Small intestine (tissue), 16 donors: ENCODE measurements around the gene QDPR. TPM values are rescaled to one million over a fixed set of nuclear protein-coding genes. Genes with fewer than 3 reads are reported as not detected.
A peak's percentile ranks its signal among the peaks of the same experiment; 100 is the strongest.

ENCODE experiments used
- DNase-seq, 2 donors: peaks; one replicate each; pipeline versions ENCODE4 v3.0.0 to v3.0.0-alpha.2; 2013
- FAIRE-seq: peaks from 2 replicates; lab custom pipeline; 2012; peaks lifted over from hg19 to GRCh38; lab: Jason Lieb, UNC
- H3K27ac ChIP-seq, 3 donors: one replicate each; pipeline ENCODE4 v1.5.1; 2013; ENCODE audit warnings: low read length in 2 of 3, mild to moderate bottlenecking in 2 of 3, control low read depth in 1 of 3, inconsistent platforms in 1 of 3, low read depth in 1 of 3, moderate library complexity in 1 of 3
- H3K27me3 ChIP-seq, 3 donors: one replicate each; pipeline ENCODE4 v1.6.1; 2013; ENCODE audit warnings: low read length in 3 of 3, inconsistent platforms in 1 of 3; ENCODE audit not compliant: control insufficient read depth in 3 of 3, insufficient read depth in 3 of 3
- H3K36me3 ChIP-seq, 3 donors: one replicate each; pipeline ENCODE4 v1.6.1; 2013; ENCODE audit warnings: low read length in 3 of 3, inconsistent platforms in 1 of 3, low read depth in 1 of 3, mild to moderate bottlenecking in 1 of 3, moderate library complexity in 1 of 3; ENCODE audit not compliant: control insufficient read depth in 3 of 3, insufficient read depth in 2 of 3
- H3K4me1 ChIP-seq, 3 donors: one replicate each; pipeline ENCODE4 v1.6.1; 2013; ENCODE audit warnings: low read length in 2 of 3, inconsistent platforms in 1 of 3, low read depth in 1 of 3, mild to moderate bottlenecking in 1 of 3, moderate library complexity in 1 of 3; ENCODE audit not compliant: control insufficient read depth in 3 of 3, insufficient read depth in 2 of 3
- H3K4me3 ChIP-seq, 3 donors: one replicate each; pipeline ENCODE4 v1.5.1; 2013; ENCODE audit warnings: low read length in 3 of 3, control low read depth in 1 of 3, inconsistent platforms in 1 of 3, low read depth in 1 of 3, mild to moderate bottlenecking in 1 of 3, moderate library complexity in 1 of 3
- H3K9me3 ChIP-seq, 2 donors: one replicate each; pipeline ENCODE4 v1.6.1; 2013; ENCODE audit warnings: low read depth in 1 of 2, low read length in 1 of 2; ENCODE audit not compliant: control insufficient read depth in 2 of 2, insufficient read depth in 1 of 2
- WGBS, 3 donors: extraction: QIAGEN DNeasy Blood & Tissue Kit; methylation state at CpG; one replicate each; pipeline ENCODE4 v1.1.7; 2013; 5-methylcytosine and 5-hydroxymethylcytosine counted together
- long read RNA-seq, 10 donors: transcript quantifications; one replicate each; lab custom pipeline, GENCODE V29; 2026
- polyA plus RNA-seq, 4 donors: library from polyadenylated mRNA; stranded (reverse) in 3 of 4; unstranded in 1 of 4; fragments of 200-250 nt in 3 of 4; fragments of 120-200 nt in 1 of 4; gene quantifications; one replicate each; pipeline versions ENCODE4 v1.2.1 to v1.2.3, GENCODE V29; 2013
- donor health status: healthy with polysubstance abuse.
- donor health status: control.
- donor health status: control.
- donor health status: Bipolar disorder and iron deficiency.
- donor health status: healthy.

The QDPR gene
- polyA plus RNA-seq: 10 to 100 TPM; 31.6 to 80.9 (median 39.0) TPM
- long read RNA-seq, donor 1, transcript QDPR-201 (7 exons, 1,648 nt): major isoform, 66 of 110 reads
- long read RNA-seq, donor 1, transcript QDPR-205 (6 exons, 1,374 nt): minor isoform, 8 of 110 reads
- long read RNA-seq, donor 1, transcript QDPR-202 (6 exons, 1,278 nt): minor isoform, 5 of 110 reads
- long read RNA-seq, donor 1, partial matches to known transcripts: 26 of 110 reads
- long read RNA-seq, donor 1, other reads (novel, unspliced or antisense): 0 of 110 reads
- long read RNA-seq, donor 2, transcript QDPR-201 (7 exons, 1,648 nt): major isoform, 13 of 15 reads
- long read RNA-seq, donor 2, partial matches to known transcripts: 0 of 15 reads
- long read RNA-seq, donor 2, other reads (novel, unspliced or antisense): 0 of 15 reads
- long read RNA-seq, donor 3, transcript QDPR-201 (7 exons, 1,648 nt): major isoform, 31 of 39 reads
- long read RNA-seq, donor 3, partial matches to known transcripts: 0 of 39 reads
- long read RNA-seq, donor 3, other reads (novel, unspliced or antisense): 0 of 39 reads
- long read RNA-seq, donor 4, partial matches to known transcripts: 0 of 1 reads
- long read RNA-seq, donor 4, other reads (novel, unspliced or antisense): 0 of 1 reads
- long read RNA-seq, donor 5, transcript QDPR-201 (7 exons, 1,648 nt): major isoform, 16 of 17 reads
- long read RNA-seq, donor 5, partial matches to known transcripts: 0 of 17 reads
- long read RNA-seq, donor 5, other reads (novel, unspliced or antisense): 0 of 17 reads
- long read RNA-seq, donor 6, transcript QDPR-201 (7 exons, 1,648 nt): major isoform, 29 of 34 reads
- long read RNA-seq, donor 6, partial matches to known transcripts: 0 of 34 reads
- long read RNA-seq, donor 6, other reads (novel, unspliced or antisense): 0 of 34 reads
- long read RNA-seq, donor 7: 0 reads
- long read RNA-seq, donor 8, partial matches to known transcripts: 0 of 2 reads
- long read RNA-seq, donor 8, other reads (novel, unspliced or antisense): 0 of 2 reads
- long read RNA-seq, donor 9, transcript QDPR-201 (7 exons, 1,648 nt): major isoform, 7 of 7 reads
- long read RNA-seq, donor 9, partial matches to known transcripts: 0 of 7 reads
- long read RNA-seq, donor 9, other reads (novel, unspliced or antisense): 0 of 7 reads
- long read RNA-seq, donor 10, transcript QDPR-201 (7 exons, 1,648 nt): major isoform, 26 of 37 reads
- long read RNA-seq, donor 10, partial matches to known transcripts: 5 of 37 reads
- long read RNA-seq, donor 10, other reads (novel, unspliced or antisense): 0 of 37 reads

DNA sequence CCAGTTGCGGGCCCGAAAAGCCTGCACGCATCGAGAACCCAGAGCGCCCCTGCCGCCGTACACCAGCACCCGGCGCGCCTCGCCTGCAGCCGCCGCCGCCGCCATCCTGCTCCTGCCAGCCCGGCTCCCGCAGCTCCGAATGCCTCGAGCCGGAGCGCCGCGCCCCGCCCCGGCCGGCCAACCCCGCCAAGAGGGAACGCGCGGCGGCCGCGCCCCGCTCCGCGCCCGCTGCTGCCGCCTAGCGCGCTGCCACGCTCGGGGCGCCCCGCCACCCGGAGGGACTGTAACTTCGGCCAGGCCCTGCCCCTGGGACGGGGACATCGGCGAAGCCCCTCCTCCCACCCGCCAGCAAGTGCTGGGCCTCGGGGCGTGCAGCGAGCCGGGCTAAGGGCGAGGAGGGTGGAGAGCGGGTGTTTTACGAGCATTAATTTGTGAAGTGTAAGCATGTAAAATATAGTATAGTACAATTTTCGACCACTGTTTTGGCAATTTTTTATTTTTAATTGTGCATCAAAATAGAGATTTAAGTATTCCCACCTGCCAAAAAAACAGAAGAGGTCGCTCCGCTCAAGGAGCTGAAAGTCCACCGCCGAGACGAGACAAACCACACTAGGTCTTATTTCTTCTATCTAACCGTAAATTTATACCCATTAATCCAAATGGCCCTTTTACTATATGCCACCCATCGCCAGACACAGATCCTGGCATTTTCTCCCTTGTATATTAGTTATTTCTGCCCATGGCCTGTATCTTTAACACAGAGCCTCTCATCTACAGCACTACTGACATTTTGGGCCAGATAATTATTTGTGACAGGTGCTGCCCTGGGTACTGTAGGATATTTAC, at the start of gene QDPR:
Gene QDPR (minus strand): TSS at position 141 of the 846 bp plus-strand sequence. CDS start 36 bp downstream, at position 105.
- no peaks in the 10 kb centered on the region for H3K27me3 ChIP-seq
- no peaks in the 10 kb centered on the region for H3K9me3 ChIP-seq
- peaks cover 3 to 32% (median 5%) of the 10 kb centered on the region in 3 donors for H3K4me1 ChIP-seq
- FAIRE-seq (no peak), DNase-seq (peak; percentile 75 to 90)
- H3K36me3 ChIP-seq: peaks cover 0 to 19% (median 0%) of the 10 kb centered on the region in 3 donors
- H3K4me3 ChIP-seq: peak within 1 kb of the TSS; percentile 60 to 79 (median 70)
- peak within 1 kb of the TSS; percentile 24 to 76 (median 71) for H3K27ac ChIP-seq
- WGBS, 3 donors: 2% methylated on average over 35 to 65 of the region's 65 CpGs

GRCh38 chr4:17561195-17561909, 49.5 kb upstream of the QDPR start:
- Histone ChIP-seq H3K36me3 (no peaks in the 10 kb centered on the region), H3K9me3 (no peaks in the 10 kb centered on the region), H3K27ac (no peak overlapping the region), H3K4me3 (no peak overlapping the region), H3K27me3 (no peaks in the 10 kb centered on the region), H3K4me1 (no peaks in the 10 kb centered on the region)
- FAIRE-seq (no peak), DNase-seq (no peak)
- 80 to 88% (median 87%) methylated on average over 8 of the region's 8 CpGs for WGBS, 3 donors

GRCh38 chr4:17560065-17560673, 48.3 kb upstream of the QDPR start:
- no peak overlapping the region for H3K27ac ChIP-seq

GRCh38 chr4:17559709-17560048, 47.8 kb upstream of the QDPR start:
- Histone ChIP-seq H3K27ac (peak overlapping the region in 1 of 3 donors; percentile 13), H3K36me3 (no peaks in the 10 kb centered on the region), H3K4me1 (no peaks in the 10 kb centered on the region), H3K27me3 (no peaks in the 10 kb centered on the region), H3K9me3 (no peaks in the 10 kb centered on the region), H3K4me3 (no peak overlapping the region)
- FAIRE-seq: no peak
- WGBS, 3 donors: 92 to 96% (median 92%) methylated on average over 3 of the region's 3 CpGs
- no peak for DNase-seq

More at GRCh38 chr4:17560065-17560673, 48.3 kb upstream of the QDPR start:
- DNase-seq (no peak), FAIRE-seq (no peak)
- H3K36me3 ChIP-seq: no peaks in the 10 kb centered on the region
- no peaks in the 10 kb centered on the region for H3K9me3 ChIP-seq
- WGBS, 3 donors: 83 to 88% (median 85%) methylated on average over 6 of the region's 6 CpGs
- no peak overlapping the region for H3K4me3 ChIP-seq
- no peaks in the 10 kb centered on the region for H3K27me3 ChIP-seq
- no peaks in the 10 kb centered on the region for H3K4me1 ChIP-seq

- Histone ChIP-seq H3K9me3 (no peaks in the 10 kb centered on the region), H3K4me3 (no peak overlapping the region), H3K36me3 (no peaks in the 10 kb centered on the region), H3K4me1 (no peaks in the 10 kb centered on the region), H3K27ac (peak overlapping the region in 1 of 3 donors; percentile 13), H3K27me3 (no peaks in the 10 kb centered on the region)
- WGBS, 3 donors: 60 to 78% (median 64%) methylated on average over 4 of the region's 4 CpGs
- FAIRE-seq (no peak), DNase-seq (peak in 1 of 2 donors; percentile 62)
Measured at GRCh38 chr4:17558941-17559708, 47.2 kb upstream of the QDPR start.

- Histone ChIP-seq H3K9me3 (no peaks in the 10 kb centered on the region), H3K36me3 (no peaks in the 10 kb centered on the region), H3K27ac (no peak overlapping the region), H3K4me3 (no peak overlapping the region), H3K27me3 (no peaks in the 10 kb centered on the region), H3K4me1 (no peaks in the 10 kb centered on the region)
- DNase-seq: no peak
- no peak for FAIRE-seq
- WGBS, 3 donors: 71 to 81% (median 76%) methylated on average over 5 of the region's 5 CpGs
Measured at GRCh38 chr4:17557880-17558279, 46.0 kb upstream of the QDPR start.
